Endothelial cell of umbilical vein (primary cell): ENCODE results near the gene MGAT4B. TPM values are rescaled to one million over a fixed set of nuclear protein-coding genes. Genes with fewer than 3 reads are reported as not detected.
A peak's percentile ranks its signal among the peaks of the same experiment; 100 is the strongest.

Source experiments
- BruUV-seq: library from RNA; stranded (reverse); fragments of 400-500 nt; replicated peaks from 2 replicates; lab custom pipeline; 2021; lab: Mats Ljungman, UMichigan
- CTCF ChIA-PET: fragments of 300-600, 350-600 bp; sonication (Branson Sonifier 250); formaldehyde crosslinking; loops from one replicate; lab custom pipeline; 2021; ENCODE audit warnings: antibody characterized with exemption, inconsistent platforms; lab: Charles Lee
- POLR2A ChIA-PET: fragments of 300-600, 350-600 bp; sonication (Branson Sonifier 250); formaldehyde crosslinking; loops from one replicate; lab custom pipeline; 2021; ENCODE audit warnings: antibody characterized with exemption, inconsistent platforms; lab: Charles Lee
- DNase-seq: peaks from one replicate; pipeline ENCODE4 v3.0.0-alpha.2; 2011; ENCODE audit warnings: low read depth, low spot score
- FAIRE-seq: peaks from 2 replicates; lab custom pipeline; 2011; peaks lifted over from hg19 to GRCh38; lab: Jason Lieb, UNC
- H2AFZ ChIP-seq: 2 replicates; pipeline ENCODE4 v1.6.0; 2012; ENCODE audit warnings: low read depth, low read length, control low read depth, inconsistent platforms
- H3K27ac ChIP-seq: 2 replicates; pipeline ENCODE4 v1.5.1; 2011; ENCODE audit warnings: low read depth, mild to moderate bottlenecking, control low read depth, low read length, moderate library complexity; ENCODE audit not compliant: insufficient read depth
- H3K27me3 ChIP-seq, 2 experiments: 2 replicates each; pipeline versions ENCODE4 v1.6.0 to v1.6.1; 2011; ENCODE audit warnings: low read length in 2 of 2, mixed read lengths in 1 of 2; ENCODE audit not compliant: control insufficient read depth in 2 of 2, insufficient read depth in 2 of 2
- H3K36me3 ChIP-seq, 2 experiments: 2 replicates in 1 of 2; 3 replicates in 1 of 2; pipeline ENCODE4 v1.5.1; 2011; ENCODE audit warnings: low read length in 2 of 2, mild to moderate bottlenecking in 1 of 2, moderate library complexity in 1 of 2; ENCODE audit not compliant: control insufficient read depth in 2 of 2, insufficient read depth in 2 of 2; ENCODE audit errors: extremely low read depth in 1 of 2
- H3K4me1 ChIP-seq: 3 replicates; pipeline ENCODE4 v1.5.1; 2011; ENCODE audit warnings: mild to moderate bottlenecking, low read length; ENCODE audit not compliant: control insufficient read depth, insufficient read depth; ENCODE audit errors: extremely low read depth
- H3K4me2 ChIP-seq: 2 replicates; pipeline ENCODE4 v1.6.1; 2011; ENCODE audit warnings: low read length, control low read depth, mixed read lengths; ENCODE audit not compliant: insufficient read depth
- H3K4me3 ChIP-seq, 3 experiments: fragments of 200-600 bp in 1 of 3; sonication (generic), shearing (Covaris generic) in 1 of 3; replicated peaks in 1 of 3; 2 replicates each; pipeline ENCODE4 v1.5.1; 2011 to 2016; ENCODE audit warnings: control low read depth in 3 of 3, low read length in 3 of 3, mild to moderate bottlenecking in 2 of 3, inconsistent platforms in 1 of 3, low read depth in 1 of 3, moderate library complexity in 1 of 3; ENCODE audit not compliant: insufficient read depth in 1 of 3
- H3K79me2 ChIP-seq: 2 replicates; pipeline ENCODE4 v1.6.0; 2012; ENCODE audit warnings: low read length, inconsistent platforms; ENCODE audit not compliant: control insufficient read depth, insufficient read depth
- H3K9ac ChIP-seq: replicated peaks from 2 replicates; pipeline ENCODE3; 2011; ENCODE audit warnings: low read length, control low read depth; ENCODE audit not compliant: insufficient read depth; ENCODE audit errors: extremely low read depth
- H3K9me1 ChIP-seq: replicated peaks from 3 replicates; pipeline ENCODE4 v1.6.0; 2011; ENCODE audit warnings: mild to moderate bottlenecking, low read length; ENCODE audit not compliant: control insufficient read depth, insufficient read depth; ENCODE audit errors: extremely low read depth
- H3K9me3 ChIP-seq: replicated peaks from 2 replicates; pipeline ENCODE4 v1.5.1; 2012; ENCODE audit warnings: low read length, inconsistent platforms; ENCODE audit not compliant: control insufficient read depth, insufficient read depth
- H4K20me1 ChIP-seq: replicated peaks from 2 replicates; pipeline ENCODE3; 2011; ENCODE audit warnings: mild to moderate bottlenecking, low read length; ENCODE audit not compliant: control insufficient read depth, insufficient read depth; ENCODE audit errors: extremely low read depth
- CTCF ChIP-seq, 2 donors: IDR thresholded peaks; 1 replicate in 1 of 2; 2 replicates in 1 of 2; pipeline ENCODE4 v1.5.1; 2011; ENCODE audit warnings: low read length in 2 of 2, mild to moderate bottlenecking in 2 of 2, moderate library complexity in 2 of 2, control low read depth in 1 of 2, inconsistent platforms in 1 of 2, low read depth in 1 of 2; ENCODE audit not compliant: insufficient read depth in 1 of 2; ENCODE audit errors: extremely low read depth in 1 of 2
- EZH2 ChIP-seq: IDR thresholded peaks from 2 replicates; pipeline ENCODE4 v1.6.1; 2012; ENCODE audit warnings: borderline replicate concordance, low read depth, mild to moderate bottlenecking, moderate library complexity, low read length, inconsistent platforms; ENCODE audit not compliant: severe bottlenecking
- FOS ChIP-seq: IDR thresholded peaks from 2 replicates; pipeline ENCODE4 v1.6.1; 2011; ENCODE audit warnings: mild to moderate bottlenecking, low read length, moderate library complexity, borderline replicate concordance; ENCODE audit not compliant: insufficient read depth
- GATA2 ChIP-seq: IDR thresholded peaks from 2 replicates; pipeline ENCODE4 v1.7.0; 2011; ENCODE audit warnings: low read depth, mild to moderate bottlenecking, moderate library complexity, mixed read lengths, low read length; ENCODE audit not compliant: insufficient read length, insufficient read depth
- JUN ChIP-seq: IDR thresholded peaks from 2 replicates; pipeline ENCODE4 v1.6.1; 2011; ENCODE audit warnings: borderline replicate concordance, low read depth; ENCODE audit not compliant: insufficient read length, insufficient read depth
- MAX ChIP-seq: IDR thresholded peaks from 2 replicates; pipeline ENCODE4 v1.6.1; 2011; ENCODE audit not compliant: insufficient read depth, insufficient read length
- MYC ChIP-seq: IDR thresholded peaks from one replicate; pipeline ENCODE4 v1.6.1; 2011; ENCODE audit warnings: mild to moderate bottlenecking, low read depth, low read length
- POLR2A ChIP-seq: IDR thresholded peaks from 2 replicates; pipeline ENCODE4 v1.6.1; 2012; ENCODE audit warnings: low read depth, mild to moderate bottlenecking, control low read depth, low read length
- POLR2AphosphoS5 ChIP-seq: IDR thresholded peaks from 2 replicates; pipeline ENCODE4 v1.6.1; 2012; ENCODE audit warnings: low read depth, mild to moderate bottlenecking, control low read depth, low read length, moderate library complexity; ENCODE audit not compliant: insufficient read depth
- dilution Hi-C: fragments of 300-500 bp; cut with MboI; formaldehyde crosslinking; loops from one replicate; pipeline ENCODE4 v1.15.0; 2019; ENCODE audit warnings: low sequenced_read_pairs; ENCODE audit not compliant: extremely low pct_ligation_motif_present
- intact Hi-C: fragments of 100-400 bp; cut with micrococcal nuclease; formaldehyde crosslinking; loops from one replicate; pipeline ENCODE4 v1.10.0; 2022
- polyA plus RNA-seq, 4 experiments: library from polyadenylated mRNA; depleted of rRNA in 3 of 4; stranded (reverse) in 3 of 4; unstranded in 1 of 4; fragments of >200 nt; gene quantifications; 2 replicates each; pipeline versions ENCODE4 v1.2.1 to v1.2.3, GENCODE V29; 2011 to 2012; ENCODE audit warnings: missing spikeins in 1 of 4
- total RNA-seq: library from RNA; stranded (reverse); gene quantifications from 2 replicates; pipeline ENCODE4 v1.2.3, GENCODE V29; 2021

Gene MGAT4B
- total and polyA plus RNA-seq, 2 donors (not counting 3 experiments of a cell fraction or from before 2014, with no cell fraction given): 243 TPM

DNA sequence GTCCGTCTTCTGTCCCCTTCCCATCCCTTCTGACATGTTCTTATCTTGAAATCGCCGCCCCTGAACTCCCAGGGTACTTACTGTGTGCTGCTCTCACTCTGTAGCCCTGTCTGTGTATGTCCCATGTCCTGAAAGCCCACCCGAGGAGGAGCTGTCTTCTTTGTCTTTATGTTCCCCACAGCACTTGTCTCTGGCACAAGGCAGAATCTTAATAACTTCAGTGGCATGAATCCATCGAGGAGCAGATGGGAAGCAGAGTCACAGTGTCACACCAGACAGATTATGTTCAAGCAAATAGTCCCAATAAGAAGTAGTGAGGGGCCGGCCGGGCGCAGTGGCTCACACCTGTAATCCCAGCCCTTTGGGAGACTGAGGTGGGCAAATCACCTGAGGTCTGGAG is 42.6 kb downstream of the MGAT4B start:
- POLR2A ChIA-PET: interaction anchor here (0.7 kb wide), 1 partner anchor 16 kb away, joined by 5 read pairs; no protein-coding TSS in a partner anchor
- H3K4me1 ChIP-seq: peaks cover 55% of the 10 kb centered on the region

More for the DNA sequence above, 42.6 kb downstream of the MGAT4B start:
- dilution Hi-C loops: no loop called here
- Histone ChIP-seq H3K9me1 (no peaks in the 10 kb centered on the region), H3K79me2 (peaks cover 58% of the 10 kb centered on the region), H4K20me1 (peaks cover 1% of the 10 kb centered on the region), H2AFZ (no peak overlapping the region), H3K4me3 (no peak overlapping the region), H3K36me3 (no peaks in the 10 kb centered on the region), H3K9ac (no peak overlapping the region), H3K4me2 (no peak overlapping the region), H3K27me3 (no peaks in the 10 kb centered on the region), H3K9me3 (no peaks in the 10 kb centered on the region), H3K27ac (no peak overlapping the region)
- DNase-seq (peak; percentile 14), FAIRE-seq (no peak)
- CTCF ChIA-PET: interaction anchor here (1.2 to 7.1 kb wide), 12 partner anchors 8 to 326 kb away, joined by 4 to 103 read pairs (median 11); partner anchors contain the start of genes LTC4S and MAML1
- TF ChIP-seq EZH2: no peak
- no peak for TF ChIP-seq JUN
- TF ChIP-seq POLR2AphosphoS5: no peak
- TF ChIP-seq POLR2A: no peak
- no peak for TF ChIP-seq CTCF (IDR thresholded peaks at IDR 0.05; ENCODE audit: extremely low read depth in 1 of 2, insufficient read depth in 1 of 2, low read depth in 1 of 2, low read length in 2 of 2)
- no peak for TF ChIP-seq MAX
- no peak for TF ChIP-seq GATA2
- no peak for TF ChIP-seq MYC
- TF ChIP-seq FOS: no peak
- intact Hi-C loops: loop anchor here (2.0 kb wide), 1 partner anchor 95 kb away; the partner anchor contains the start of gene MRNIP
- BruUV-seq: no TSS peak
